ENCODE results near the gene NARF.
A peak's percentile ranks its signal among the peaks of the same experiment; 100 is the strongest.
"Not testable (repeated sequence)": the region's sequence is repeated elsewhere in the genome, so short reads cannot be mapped to it uniquely, and the experiment has no call there.

Gene NARF

DNA sequence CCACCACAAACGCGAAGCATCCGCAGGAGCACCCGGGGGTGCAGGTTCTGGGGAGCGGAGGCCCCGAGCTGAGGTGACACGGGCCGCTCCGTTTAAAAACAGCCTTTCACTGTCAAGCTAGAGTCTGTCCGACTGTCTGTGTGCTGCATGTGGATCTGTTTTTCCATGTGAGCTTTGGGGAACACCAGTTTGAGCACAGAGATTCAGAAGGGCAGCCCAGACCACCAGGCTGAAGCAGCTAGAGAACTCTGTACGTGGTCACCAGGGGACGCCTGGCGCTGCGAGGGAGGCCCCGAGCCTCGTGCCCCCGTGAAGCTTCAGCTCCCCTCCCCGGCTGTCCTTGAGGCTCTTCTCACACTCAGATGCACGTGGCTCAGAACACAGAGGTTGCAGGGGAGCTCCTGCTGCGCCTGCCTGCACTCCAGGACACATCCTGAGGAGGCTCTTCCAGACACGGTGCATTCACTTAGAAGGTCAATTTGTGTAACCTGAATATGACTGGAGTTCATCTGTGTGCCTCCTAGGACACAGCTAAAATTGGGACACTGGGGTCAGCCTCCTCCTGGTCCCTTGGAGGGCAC, 45.3 kb downstream of the NARF start:
- DNase-seq, result no peak

DNA sequence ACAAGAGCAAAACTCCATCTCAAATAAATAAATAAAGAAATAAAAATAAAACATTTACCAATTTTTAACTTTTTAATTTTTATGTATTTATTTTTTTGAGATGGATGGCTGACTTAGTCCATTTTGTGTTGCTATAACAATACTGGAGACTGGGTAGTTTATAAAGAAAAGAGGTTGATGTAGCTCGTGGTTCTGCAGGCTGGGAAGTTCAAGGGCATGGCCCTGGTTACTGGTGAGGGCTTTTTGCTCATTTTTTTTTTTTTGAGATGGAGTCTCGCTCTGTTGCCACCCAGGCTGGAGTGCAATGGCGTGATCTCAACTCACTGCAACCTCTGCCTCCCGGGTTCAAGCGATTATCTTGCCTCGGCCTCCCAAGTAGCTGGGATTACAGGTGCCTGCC, 46.8 kb downstream of the NARF start:
- DNase-seq, result no peak

DNA sequence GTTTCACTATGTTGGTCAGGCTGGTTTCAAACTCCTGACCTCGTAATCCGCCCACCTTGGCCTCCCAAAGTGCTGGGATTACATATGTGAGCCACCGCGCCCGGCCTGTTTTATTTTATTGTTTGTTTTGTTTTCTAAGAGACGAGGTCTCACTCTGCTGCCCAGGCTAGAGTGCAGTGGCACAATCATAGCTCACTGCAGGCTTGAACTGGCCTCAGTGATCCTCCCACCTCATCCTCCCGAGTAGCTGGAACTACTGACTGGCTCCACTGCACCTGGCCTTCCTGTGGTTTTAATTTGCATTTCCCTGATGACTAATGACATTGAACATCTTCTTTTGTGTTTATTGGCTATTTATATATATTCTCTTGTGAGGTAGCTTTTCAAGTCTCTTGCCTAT, 47.9 kb downstream of the NARF start:
- DNase-seq, result not testable (repeated sequence)

DNA sequence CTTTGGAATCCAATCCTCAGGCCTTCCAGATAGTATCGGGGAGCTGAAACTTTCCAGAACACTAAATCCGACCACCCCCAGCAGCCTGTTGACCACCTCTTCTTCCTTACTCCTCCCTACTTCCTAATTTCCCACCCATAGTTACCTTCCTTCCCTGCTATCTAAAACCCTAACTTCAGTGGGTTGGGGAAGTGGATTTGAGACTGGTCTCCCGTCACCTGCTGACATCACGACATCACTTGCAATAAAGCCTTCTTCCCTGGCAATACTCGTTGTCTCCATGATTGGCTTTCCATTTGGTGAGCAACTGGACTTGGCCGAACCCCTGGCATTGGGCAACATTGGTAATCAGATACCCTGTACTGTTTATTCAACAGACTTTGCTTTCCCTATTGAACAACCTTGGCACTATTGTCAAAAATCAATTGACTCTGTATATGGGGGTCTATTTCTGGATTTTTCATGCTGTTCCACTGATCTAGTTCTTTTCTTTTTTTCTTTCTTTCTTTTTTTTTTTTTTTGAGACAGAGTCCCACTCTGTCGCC, 49.2 kb downstream of the NARF start:
- DNase-seq, result no peak

DNA sequence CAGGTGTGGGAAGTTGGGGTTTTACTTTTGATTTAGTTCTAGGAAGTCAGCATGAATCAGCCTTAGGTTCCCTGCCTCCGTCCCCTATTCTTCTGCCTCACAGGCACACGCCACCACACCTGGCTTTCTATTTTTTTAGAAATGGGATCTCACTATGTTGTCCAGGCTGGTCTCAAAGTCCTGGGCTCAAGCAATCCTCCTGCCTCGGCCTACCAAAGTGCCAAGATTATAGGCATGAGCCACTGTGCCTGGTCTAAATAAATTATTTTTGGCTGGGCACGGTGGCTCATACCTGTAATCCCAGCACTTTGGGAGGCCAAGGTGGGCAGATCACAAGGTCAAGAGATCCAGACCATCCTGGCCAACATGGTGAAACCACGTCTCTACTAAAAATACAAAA, 53.1 kb downstream of the NARF start:
- not testable (repeated sequence) for DNase-seq

DNA sequence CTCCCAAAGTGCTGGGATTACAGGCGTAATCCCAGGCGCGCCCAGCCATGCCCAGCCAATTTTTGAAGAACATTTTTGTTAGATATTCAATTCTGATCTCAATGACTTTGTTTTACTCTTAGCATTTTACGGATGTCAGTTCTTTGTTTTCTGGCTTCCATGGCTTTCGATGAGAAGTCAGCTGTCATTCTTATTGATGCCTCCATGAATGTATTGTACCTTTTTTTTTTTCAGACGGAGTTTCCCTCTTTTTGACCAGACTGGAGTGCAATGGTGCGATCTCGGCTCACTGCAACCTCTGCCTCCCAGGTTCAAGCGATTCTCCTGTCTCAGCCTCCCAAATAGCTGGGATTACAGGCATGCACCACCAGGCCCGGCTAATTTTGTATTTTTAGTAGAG, 55.3 kb downstream of the NARF start:
- DNase-seq, result not testable (repeated sequence)

DNA sequence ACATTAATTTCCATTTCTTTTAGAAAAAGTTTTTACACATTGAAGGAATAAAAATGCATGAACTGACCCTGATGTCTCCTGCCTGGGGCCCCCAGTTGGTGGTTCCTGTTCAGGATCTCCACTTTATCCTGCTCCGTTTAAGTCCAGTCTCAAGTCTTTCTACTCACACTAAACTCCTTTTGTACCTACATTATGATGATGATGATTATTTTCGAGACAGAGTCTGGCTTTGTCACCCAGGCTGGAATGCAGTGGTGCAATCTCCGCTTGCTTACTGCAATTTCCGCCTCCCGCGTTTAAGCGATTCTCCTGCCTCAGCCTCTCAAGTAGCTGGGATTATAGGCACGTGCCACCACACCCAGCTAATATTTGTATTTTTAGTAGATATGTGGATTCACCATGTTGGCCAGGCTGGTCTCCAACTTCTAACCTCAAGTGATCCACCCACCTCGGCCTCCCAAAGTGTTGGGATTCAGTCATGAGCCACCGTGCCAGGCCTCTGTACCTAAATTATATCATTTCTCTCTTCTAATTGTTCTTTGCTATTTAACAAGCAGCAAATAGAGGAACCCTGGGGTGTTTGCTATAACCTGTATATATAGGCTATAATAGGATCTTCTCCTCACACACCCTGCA, 58.8 kb downstream of the NARF start:
- no peak for DNase-seq

DNA sequence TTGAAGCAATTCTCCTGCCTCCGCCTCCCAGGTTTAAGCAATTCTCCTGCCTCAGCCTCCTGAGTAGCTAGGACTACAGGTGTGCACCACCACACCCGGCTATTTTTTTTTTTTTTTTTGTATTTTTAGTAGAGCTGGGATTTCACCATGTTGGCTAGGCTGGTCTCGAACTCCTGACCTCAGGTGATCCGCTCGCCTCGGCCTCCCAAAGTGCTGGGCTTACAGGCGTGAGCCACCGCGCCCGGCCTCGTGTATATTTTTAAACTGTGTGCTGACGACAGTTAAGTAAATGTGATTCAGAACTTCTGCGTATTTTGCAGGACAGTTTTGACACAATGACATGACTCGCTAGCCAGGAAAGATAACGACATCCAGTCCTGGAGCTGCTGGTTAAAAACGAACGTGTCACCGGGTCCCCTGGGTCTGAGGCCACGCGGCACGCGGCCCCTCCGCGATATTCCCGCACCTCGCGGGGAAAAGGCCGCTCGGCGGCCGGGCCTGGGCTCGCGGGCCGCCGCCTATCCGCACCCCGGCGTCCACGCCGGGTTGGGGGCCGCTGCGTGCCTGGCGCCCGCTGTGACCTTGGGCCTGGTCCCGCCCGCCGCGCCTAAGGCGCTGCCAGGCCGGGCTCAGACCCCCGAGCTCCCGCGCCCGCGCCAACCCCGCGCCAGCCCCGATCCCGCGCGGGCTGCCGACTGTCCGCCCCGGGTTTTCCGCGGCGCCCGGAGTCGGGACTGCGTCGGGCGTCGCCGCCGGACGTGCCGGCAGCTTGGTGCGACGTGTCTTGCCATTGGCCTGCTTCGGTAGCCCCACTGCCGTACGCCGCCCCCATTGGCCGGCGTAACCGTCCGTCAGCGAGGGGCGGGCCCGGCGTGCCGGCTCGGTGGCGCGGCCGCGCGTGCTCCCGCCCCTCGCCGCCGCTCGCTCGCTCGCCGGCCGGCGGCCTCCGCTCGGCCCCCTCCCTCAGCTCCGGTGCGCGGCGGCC, 60.6 kb downstream of the NARF start, which contains the start of gene FOXK2:
TSS of gene FOXK2 (plus strand) at position 907 of the 985 bp plus-strand sequence. CDS start 157 bp downstream, outside the sequence.
- DNase-seq, result peak; percentile 95

DNA sequence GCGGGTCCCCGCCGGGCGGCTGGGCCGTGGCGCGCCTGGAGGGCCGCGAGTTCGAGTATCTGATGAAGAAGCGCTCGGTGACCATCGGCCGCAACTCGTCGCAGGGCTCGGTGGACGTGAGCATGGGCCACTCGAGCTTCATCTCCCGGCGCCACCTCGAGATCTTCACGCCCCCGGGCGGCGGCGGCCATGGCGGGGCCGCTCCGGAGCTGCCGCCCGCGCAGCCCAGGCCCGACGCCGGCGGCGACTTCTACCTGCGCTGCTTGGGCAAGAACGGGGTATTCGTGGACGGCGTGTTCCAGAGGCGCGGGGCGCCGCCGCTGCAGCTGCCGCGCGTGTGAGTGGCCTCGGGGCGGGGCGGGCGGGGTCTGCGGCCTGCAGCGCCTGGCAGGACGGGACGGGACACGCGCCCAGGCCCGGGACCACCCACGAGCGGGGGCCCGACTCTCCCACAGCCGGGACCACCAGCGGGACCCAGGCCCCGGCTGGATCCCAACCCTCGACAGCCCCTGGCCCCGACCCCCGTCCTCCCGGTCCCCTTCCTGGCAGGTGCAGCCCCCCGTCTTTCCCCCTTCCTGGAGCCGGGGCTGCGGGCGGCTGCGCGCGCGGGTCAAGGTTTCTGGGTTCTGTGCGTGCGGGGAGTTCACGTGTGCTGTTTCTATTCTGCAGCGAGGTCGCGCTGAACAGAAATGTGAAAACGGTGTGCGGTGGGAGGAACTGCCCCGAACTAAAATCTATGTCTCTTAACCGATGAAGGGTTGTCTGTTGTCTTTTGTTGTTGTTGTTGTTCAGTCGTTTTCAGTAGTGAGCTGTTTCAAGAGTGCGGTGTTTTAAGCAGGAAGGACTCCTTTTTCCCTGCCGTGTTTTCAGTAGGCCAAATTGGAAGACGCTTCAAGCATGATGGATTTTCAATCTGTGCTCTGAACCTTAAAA, 61.7 kb downstream of the NARF start:
- DNase-seq, result no peak

DNA sequence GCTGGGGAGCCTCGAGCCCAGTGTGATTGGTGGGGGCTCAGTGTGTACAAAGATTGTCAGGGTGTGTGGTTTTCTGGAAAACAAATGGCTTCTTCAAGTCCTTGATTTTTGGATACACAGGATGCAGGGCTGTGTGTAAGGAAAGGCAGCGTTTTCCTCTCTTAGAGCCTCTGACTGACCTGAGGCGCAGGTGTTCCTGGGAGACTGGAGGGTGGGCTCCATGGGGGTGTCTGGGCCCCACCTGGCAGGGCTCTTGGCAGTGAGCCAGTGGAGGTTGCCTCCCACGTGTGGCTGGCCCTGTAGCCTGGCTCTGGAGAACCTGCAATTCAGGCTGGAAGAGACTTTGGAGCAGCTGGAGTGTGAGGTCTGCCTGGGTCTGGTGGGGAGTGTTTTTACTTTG, 66.0 kb downstream of the NARF start:
- DNase-seq, result no peak

DNA sequence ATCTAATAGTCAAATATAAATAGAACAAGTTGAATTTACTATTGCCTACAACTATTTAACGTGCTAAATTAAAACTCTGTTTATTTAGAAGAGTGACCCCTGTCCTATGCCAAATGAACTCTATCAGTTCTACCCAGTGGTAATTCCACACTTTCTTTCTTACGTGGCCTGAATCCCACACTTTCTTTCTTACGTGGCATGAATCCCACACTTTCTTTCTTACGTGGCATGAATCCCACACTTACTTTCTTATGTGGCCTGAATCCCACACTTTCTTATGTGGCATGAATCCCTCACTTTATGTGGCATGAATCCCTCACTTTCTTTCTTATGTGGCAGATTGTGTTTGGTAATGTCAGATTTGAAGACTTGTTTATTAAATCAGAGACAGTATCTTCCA, 67.2 kb downstream of the NARF start:
- no peak for DNase-seq

DNA sequence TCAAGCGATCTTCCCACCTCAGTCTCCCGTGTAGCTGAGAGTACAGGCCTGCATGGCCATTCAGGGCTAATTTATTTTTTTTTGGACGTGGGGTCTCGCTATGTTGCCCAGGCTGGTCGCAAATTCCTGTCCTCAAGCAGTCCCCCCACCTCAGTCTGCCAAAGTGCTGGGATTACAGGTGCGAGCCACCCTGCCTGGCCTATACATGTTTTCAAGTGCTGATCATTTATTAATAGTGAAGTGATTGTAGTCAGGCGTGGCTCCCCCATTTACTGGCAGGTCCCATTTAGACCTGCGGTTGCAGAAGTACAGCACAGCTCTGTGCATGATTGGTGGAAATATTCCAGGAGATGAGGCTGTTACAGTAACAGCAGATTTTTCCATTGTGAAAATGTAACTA, 69.4 kb downstream of the NARF start:
- DNase-seq, result no peak

DNA sequence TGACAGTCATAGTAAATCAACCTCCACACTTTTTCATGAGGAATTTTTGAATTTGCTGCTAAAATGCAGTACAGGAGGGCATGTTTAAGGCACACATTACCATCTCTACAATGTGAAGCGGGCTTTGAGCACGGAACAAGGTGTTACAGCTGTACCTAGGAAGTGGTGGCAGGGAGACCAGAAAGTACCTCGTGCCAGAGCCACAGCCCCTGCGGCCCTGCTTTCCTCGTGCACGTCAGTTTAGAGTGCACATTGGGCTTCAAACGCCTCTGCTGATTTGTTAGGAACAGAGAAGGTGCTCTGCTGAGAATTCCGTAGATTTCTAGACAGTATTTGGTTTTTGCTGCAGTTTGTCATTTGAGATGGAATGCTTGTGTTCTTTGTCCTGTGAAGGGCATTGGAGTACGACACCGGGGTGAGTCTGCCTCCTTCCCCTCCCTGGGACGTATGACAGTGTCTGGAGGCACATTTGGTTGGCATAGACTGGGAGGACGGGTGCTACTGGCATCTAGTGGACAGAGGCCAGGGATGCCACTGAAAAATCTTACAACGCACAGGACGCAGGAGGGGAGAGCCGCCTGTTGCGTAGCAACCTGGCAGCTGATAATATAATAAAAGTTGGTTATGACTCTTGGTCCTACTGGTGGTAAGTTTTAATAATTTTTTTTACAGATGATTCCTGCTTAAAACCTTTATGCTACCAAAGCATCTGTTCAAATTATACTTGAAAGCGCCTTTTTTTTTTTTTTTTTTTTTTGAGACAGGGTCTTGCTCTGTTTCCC, 70.1 kb downstream of the NARF start:
- DNase-seq, result no peak

DNA sequence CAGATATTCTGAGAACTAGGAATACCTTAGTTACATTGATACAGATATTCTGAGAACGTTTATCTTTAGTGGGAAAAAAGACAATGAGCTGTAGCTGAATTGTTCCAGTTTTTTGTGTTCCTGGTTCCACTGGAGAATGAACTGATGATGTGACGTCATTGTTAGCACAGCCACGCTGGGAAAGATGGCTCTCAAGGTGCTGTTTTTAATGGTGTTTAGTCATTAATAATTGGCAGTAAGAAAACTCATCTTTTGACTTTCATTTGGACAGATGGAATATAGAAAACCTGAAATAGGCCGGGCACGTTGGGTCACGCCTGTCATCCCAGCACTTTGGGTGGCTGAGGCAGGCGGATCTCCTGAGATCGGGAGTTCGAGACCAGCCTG, 71.4 kb downstream of the NARF start:
- no peak for DNase-seq

DNA sequence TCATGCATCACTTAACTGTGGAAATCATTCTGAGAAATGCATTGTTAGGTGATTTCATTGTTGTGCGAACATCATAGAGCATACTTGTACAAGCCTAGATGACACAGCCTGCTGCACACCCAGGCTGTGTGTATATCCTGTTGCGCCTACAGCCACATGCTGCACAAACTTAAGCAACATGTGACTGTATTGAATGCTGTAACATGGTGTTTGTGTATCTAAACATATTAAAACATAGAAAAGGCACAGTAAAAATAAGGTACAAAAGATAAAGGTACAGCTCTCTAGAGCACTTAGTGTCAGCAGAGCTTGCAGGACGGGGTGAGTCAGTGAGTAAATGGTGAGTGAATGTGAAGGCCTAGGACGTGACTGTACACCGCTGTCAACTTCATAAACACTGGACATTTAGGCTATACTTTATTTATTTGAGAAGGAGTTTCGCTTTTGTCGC, 72.9 kb downstream of the NARF start:
- no peak for DNase-seq

DNA sequence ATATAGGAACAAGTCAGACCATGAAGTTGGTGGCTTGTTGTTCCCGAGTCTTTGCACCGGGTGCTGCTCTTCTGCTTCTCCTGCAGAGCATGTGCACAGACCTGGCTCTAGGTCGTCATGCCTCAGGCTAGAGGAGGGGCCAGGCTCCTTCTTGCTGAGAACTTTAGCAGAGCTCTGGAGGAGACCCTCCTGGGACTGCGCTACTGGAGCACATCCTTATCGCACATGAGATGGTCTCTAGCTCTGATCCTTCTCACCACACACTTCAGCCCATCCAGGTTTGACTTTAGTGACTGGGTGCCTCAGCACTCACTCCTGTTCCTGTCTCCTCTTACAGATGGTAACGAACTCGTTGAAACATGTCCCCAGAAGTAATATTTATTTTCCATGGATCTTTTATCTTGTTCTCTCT, 75.9 kb downstream of the NARF start:
- DNase-seq, result no peak

DNA sequence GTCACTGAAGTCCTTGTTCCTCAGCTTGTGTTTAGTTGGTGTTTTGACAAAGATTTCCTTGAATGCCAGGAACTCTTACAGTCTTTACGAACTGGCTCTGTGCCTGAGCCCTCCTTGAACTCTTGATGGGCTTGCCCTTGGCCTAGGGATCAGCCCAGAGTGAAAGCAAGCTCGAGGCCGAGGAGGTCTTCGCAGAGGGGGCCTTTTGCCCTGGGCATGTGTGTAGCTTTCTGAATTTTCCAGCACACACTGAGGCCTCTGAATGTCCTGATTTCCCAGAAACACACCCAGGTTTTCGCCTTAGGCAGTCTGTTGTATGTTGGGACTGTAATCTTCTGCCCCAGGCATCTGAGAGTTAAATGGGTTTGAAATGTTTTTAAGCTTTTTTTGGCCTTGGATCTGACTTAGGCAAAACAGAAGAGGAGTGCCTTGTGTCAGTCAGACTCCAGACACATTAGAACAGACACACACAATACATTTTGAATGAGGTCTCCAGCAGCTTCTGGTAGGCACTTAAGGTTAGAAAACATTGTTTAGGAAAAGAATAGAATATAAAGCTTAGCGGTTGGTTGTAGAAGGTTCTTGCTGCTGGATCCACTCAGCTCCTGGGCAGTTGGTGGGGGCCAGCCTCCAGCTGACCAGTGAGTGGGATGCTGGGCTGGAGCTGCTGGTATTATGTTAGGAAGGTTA, 78.1 kb downstream of the NARF start:
- no peak for DNase-seq

DNA sequence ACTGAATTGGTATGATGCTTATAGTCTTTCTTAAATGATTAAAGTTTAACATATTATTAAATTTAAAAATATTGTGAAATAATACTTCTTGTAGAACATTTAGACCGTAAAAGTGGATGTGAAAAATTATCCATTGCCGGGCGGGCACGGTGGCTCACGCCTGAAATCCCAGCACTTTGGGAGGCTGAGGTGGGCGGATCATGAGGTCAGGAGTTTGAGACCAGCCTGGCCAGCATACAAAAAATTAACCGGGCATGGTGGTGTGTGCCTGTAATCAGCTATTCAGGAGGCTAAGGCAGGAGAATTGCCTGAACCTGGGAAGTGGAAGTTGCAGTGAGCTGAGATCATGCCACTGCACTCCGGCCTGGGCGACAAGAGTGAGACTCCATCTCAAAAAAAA, 78.7 kb downstream of the NARF start:
- not testable (repeated sequence) for DNase-seq

DNA sequence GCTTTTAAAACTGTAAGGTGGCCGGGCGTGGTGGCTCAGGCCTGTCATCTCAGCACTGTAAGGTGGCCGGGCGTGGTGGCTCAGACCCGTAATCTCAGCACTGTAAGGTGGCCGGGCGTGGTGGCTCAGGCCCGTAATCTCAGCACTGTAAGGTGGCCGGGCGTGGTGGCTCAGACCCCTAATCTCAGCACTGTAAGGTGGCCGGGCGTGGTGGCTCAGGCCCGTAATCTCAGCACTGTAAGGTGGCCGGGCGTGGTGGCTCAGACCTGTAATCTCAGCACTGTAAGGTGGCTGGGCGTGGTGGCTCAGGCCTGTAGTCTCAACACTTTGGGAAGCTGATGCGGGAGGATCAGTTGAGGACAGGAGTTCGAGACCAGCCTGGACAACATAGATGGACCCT, 80.5 kb downstream of the NARF start:
- not testable (repeated sequence) for DNase-seq
